Left ventricle myocardium superior (tissue), 1 donor: Measurements from ENCODE around the gene OR11L1. TPM values are rescaled to one million over a fixed set of nuclear protein-coding genes. Genes with fewer than 3 reads are reported as not detected.

Experiments used
- ATAC-seq: fragments of 200-7000 bp; cut with Tn5 transposase; one replicate; pipeline ENCODE4 v1.9.1; 2020; ENCODE audit warnings: mild to moderate bottlenecking, moderate library complexity
- DNase-seq: peaks from one replicate; pipeline ENCODE4 v3.0.0-alpha.2; 2020
- intact Hi-C: fragments of 100-400 bp; cut with micrococcal nuclease; formaldehyde crosslinking; loops from one replicate; pipeline ENCODE4 v1.11.0; 2022
- total RNA-seq: library from RNA; stranded (reverse); fragmentation: NEBNext Ultra II Directional; extraction: Animal tissue kit (Norgen Biotek cat#: 25700); gene quantifications from one replicate; pipeline ENCODE4 v1.2.1, GENCODE V29; 2021
- donor health status: DM: no; HTN: yes; CAD: no; lungs with severe emphysema.

OR11L1 gene
- total RNA-seq, 1 donor from 2014 or later: not detected

- ATAC-seq (no peak), DNase-seq (no peak)
- intact Hi-C loops: no loop called here
Observed at GRCh38 chr1:247824023-247824422, 17.7 kb downstream of the OR11L1 start, which contains the start of gene OR14A16. Gene OR14A16 (minus strand): TSS chr1:247824119. CDS start chr1:247815729, 8,390 bp downstream.

GRCh38 chr1:247822060-247822459 lies 19.6 kb downstream of the OR11L1 start:
- no peak for ATAC-seq

GRCh38 chr1:247812637-247813036 lies 29.1 kb downstream of the OR11L1 start:
- DNase-seq (no peak), ATAC-seq (no peak)
- intact Hi-C loops: no loop called here

More at GRCh38 chr1:247822060-247822459, 19.6 kb downstream of the OR11L1 start:
- intact Hi-C loops: no loop called here
- DNase-seq: no peak

- ATAC-seq: no peak
- intact Hi-C loops: no loop called here
- no peak for DNase-seq
Observed at GRCh38 chr1:247797518-247797917, 44.2 kb downstream of the OR11L1 start.

Other genes starting within 250 kb of the OR11L1 start
- gene OR2G3, start 236.3 kb downstream of the OR11L1 start, total RNA-seq: not detected
- gene OR13G1, start 162.2 kb downstream of the OR11L1 start, total RNA-seq: not detected
- not detected for gene OR6F1, start 125.2 kb downstream of the OR11L1 start, total RNA-seq
- not detected for gene OR14K1, start 103.3 kb downstream of the OR11L1 start, total RNA-seq
- gene OR14A2, start 93.8 kb downstream of the OR11L1 start, total RNA-seq: not detected
- not detected for gene OR1C1, start 81.3 kb downstream of the OR11L1 start, total RNA-seq
- not detected for gene OR14A16, start 17.8 kb downstream of the OR11L1 start, total RNA-seq
- 0.07 TPM for gene TRIM58, start 15.3 kb upstream of the OR11L1 start, total RNA-seq
- not detected for gene OR2W3, start 53.7 kb upstream of the OR11L1 start, total RNA-seq
- not detected for gene OR2T8, start 78.4 kb upstream of the OR11L1 start, total RNA-seq
- gene OR2AJ1, start 83.0 kb upstream of the OR11L1 start, total RNA-seq: not detected
- gene OR2L8, start 107.0 kb upstream of the OR11L1 start, total RNA-seq: not detected
- not detected for gene OR2AK2, start 123.3 kb upstream of the OR11L1 start, total RNA-seq
- gene OR2L5, start 171.8 kb upstream of the OR11L1 start, total RNA-seq: not detected
- 0.05 TPM for gene OR2L2, start 188.2 kb upstream of the OR11L1 start, total RNA-seq
- not detected for gene OR2L3, start 204.9 kb upstream of the OR11L1 start, total RNA-seq